Medulla oblongata (tissue), 1 donor: ENCODE results near the gene TYMP.
"Not testable (repeated sequence)": the region's sequence is repeated elsewhere in the genome, so short reads cannot be mapped to it uniquely, and the experiment has no call there.

Source experiments
- DNase-seq: peaks from one replicate; pipeline ENCODE4 v3.0.0-alpha.2; 2015; ENCODE audit errors: extremely low spot score

TYMP gene

GRCh38 chr22:50525104-50525857 lies 4.5 kb downstream of the TYMP start, which contains the start of gene SCO2:
SCO2 (minus strand) TSS chr22:50525598; CDS start chr22:50524411, 1,187 bp downstream.
- peak; percentile 97 for DNase-seq

- DNase-seq = no peak
Measured at GRCh38 chr22:50524676-50525103, 5.1 kb downstream of the TYMP start.

- no peak for DNase-seq
Measured at GRCh38 chr22:50523806-50524675, 5.8 kb downstream of the TYMP start.

GRCh38 chr22:50523458-50523805 lies 6.4 kb downstream of the TYMP start:
- no peak for DNase-seq

GRCh38 chr22:50522806-50523438 lies 6.9 kb downstream of the TYMP start:
- no peak for DNase-seq

- DNase-seq = no peak
Measured at GRCh38 chr22:50522208-50522805, 7.5 kb downstream of the TYMP start.

GRCh38 chr22:50521710-50522109 lies 8.1 kb downstream of the TYMP start:
- DNase-seq = no peak

GRCh38 chr22:50520826-50521453 lies 8.9 kb downstream of the TYMP start:
- DNase-seq = no peak

GRCh38 chr22:50520184-50520583 lies 9.6 kb downstream of the TYMP start:
- DNase-seq = not testable (repeated sequence)

- DNase-seq = no peak
Measured at GRCh38 chr22:50519151-50519550, 10.7 kb downstream of the TYMP start.

- DNase-seq = no peak
Measured at GRCh38 chr22:50518606-50519005, 11.2 kb downstream of the TYMP start.

GRCh38 chr22:50517495-50518260 lies 12.1 kb downstream of the TYMP start:
- no peak for DNase-seq

- DNase-seq = no peak
Measured at GRCh38 chr22:50516891-50517290, 12.9 kb downstream of the TYMP start.

- no peak for DNase-seq
Measured at GRCh38 chr22:50516068-50516467, 13.7 kb downstream of the TYMP start.

- DNase-seq = no peak
Measured at GRCh38 chr22:50513175-50513574, 16.6 kb downstream of the TYMP start.

GRCh38 chr22:50508897-50509296 lies 20.9 kb downstream of the TYMP start:
- no peak for DNase-seq

- DNase-seq = peak; percentile 97
Measured at GRCh38 chr22:50507991-50508884, 21.6 kb downstream of the TYMP start, which contains the start of gene NCAPH2. NCAPH2 (plus strand) TSS chr22:50508224; CDS start chr22:50508338, 114 bp downstream.

GRCh38 chr22:50507421-50507990 lies 22.3 kb downstream of the TYMP start, which contains the start of gene LMF2:
LMF2 (minus strand) TSS chr22:50507702; CDS start chr22:50507675, 27 bp downstream.
- no peak for DNase-seq
